Suprapubic skin (tissue), 4 donors: ENCODE results near the gene MORC4.

Source experiments
- CTCF ChIP-seq, 2 donors: fragments of 200-600 bp in 1 of 2; fragments of 450-650 bp in 1 of 2; sonication (generic) in 1 of 2; IDR thresholded peaks; one replicate each; pipeline ENCODE4 v1.5.1; 2016 to 2019; ENCODE audit warnings: antibody characterized with exemption in 2 of 2, mild to moderate bottlenecking in 1 of 2, moderate library complexity in 1 of 2
- EP300 ChIP-seq: sonication (generic); formaldehyde crosslinking; IDR thresholded peaks from one replicate; pipeline ENCODE4 v1.6.1; 2017; ENCODE audit warnings: antibody characterized with exemption
- POLR2A ChIP-seq, 2 donors: fragments of 450-650 bp; IDR thresholded peaks; one replicate each; pipeline ENCODE4 v1.6.1; 2017; ENCODE audit warnings: antibody characterized with exemption in 2 of 2, mild to moderate bottlenecking in 2 of 2, moderate library complexity in 2 of 2
- POLR2AphosphoS5 ChIP-seq, 3 donors: sonication (generic); formaldehyde crosslinking; IDR thresholded peaks; one replicate each; pipeline ENCODE4 v1.6.1; 2017; ENCODE audit warnings: antibody characterized with exemption in 3 of 3

DNA sequence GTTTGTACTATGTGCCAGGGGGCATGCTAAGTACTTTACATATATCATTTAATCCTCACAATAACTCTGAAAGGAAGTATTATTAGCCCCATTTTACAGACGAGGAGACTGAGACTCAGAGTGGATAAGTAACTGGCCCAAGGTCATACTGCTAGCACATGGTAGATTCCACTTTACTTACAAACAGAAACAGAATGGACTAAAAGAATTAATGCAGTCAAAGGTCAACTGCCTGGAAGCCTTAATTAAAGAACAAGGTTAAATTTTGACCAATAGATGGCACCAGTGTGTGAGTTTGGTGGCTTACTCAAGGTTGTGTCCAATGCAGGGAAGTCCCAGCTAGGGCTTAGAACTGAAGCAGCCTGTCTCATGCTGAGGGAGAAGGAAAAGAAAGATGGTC, 101.5 kb downstream of the MORC4 start:
- no peak for TF ChIP-seq POLR2AphosphoS5 (IDR thresholded peaks at IDR 0.05)
- no peak for TF ChIP-seq CTCF (IDR thresholded peaks at IDR 0.05)
- TF ChIP-seq POLR2A (IDR thresholded peaks at IDR 0.05) = no peak
- TF ChIP-seq EP300 = no peak
